GM12801 (cell line): ENCODE results near the gene CNPY3.

ENCODE experiments used
- TF ChIP-seq, protein P1 (sequence below): IDR thresholded peaks from one replicate; pipeline ENCODE4 v1.5.1; 2011; ENCODE audit warnings: control low read depth; ENCODE audit not compliant: insufficient read length; ENCODE audit errors: extremely low read depth

Gene CNPY3

DNA sequence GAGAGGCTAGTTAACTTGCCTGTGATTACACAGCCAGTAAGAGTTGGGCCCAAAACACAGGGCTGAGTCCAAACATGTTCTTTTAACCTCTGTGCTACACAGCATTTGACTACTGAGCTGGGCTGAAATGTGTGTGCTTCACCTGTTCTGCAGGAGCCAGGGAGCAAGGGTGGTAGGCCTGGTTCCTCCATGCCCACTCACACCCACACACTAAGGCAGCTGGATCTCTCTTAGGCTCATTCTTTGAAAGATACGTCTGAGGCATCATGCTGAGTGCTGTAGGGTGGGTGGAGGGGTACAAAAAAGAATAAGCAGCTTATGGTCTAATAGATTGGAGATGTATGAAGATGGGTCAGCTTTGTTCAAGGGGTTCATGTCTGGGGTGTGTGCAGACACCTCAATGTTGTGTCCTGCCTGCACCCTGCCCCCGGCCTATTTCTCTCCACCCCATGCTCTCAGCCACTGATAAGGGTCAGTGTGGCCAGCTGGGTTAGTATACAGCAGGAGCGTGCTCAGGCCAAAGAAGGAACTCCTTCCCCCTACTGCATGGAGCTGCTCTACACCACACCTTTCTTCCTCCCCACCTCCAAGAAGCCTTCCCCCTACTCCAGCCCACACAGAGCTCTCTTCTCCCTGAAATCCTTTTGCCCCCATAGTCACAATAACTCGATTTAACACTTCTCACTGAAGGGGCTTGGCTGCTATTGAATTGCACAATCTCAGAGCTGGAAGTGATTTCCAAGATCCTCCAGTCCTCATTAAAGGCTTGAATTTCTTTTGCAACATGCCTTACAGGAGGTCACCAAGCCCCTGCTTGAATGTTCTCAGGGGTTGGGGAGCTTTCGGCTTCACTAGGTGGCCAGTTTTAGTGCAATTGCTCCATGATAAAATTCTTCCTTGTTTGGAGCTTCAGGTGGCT, 58.5 kb downstream of the CNPY3 start:
- TF ChIP-seq, protein P1, sequence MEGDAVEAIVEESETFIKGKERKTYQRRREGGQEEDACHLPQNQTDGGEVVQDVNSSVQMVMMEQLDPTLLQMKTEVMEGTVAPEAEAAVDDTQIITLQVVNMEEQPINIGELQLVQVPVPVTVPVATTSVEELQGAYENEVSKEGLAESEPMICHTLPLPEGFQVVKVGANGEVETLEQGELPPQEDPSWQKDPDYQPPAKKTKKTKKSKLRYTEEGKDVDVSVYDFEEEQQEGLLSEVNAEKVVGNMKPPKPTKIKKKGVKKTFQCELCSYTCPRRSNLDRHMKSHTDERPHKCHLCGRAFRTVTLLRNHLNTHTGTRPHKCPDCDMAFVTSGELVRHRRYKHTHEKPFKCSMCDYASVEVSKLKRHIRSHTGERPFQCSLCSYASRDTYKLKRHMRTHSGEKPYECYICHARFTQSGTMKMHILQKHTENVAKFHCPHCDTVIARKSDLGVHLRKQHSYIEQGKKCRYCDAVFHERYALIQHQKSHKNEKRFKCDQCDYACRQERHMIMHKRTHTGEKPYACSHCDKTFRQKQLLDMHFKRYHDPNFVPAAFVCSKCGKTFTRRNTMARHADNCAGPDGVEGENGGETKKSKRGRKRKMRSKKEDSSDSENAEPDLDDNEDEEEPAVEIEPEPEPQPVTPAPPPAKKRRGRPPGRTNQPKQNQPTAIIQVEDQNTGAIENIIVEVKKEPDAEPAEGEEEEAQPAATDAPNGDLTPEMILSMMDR = no peak

DNA sequence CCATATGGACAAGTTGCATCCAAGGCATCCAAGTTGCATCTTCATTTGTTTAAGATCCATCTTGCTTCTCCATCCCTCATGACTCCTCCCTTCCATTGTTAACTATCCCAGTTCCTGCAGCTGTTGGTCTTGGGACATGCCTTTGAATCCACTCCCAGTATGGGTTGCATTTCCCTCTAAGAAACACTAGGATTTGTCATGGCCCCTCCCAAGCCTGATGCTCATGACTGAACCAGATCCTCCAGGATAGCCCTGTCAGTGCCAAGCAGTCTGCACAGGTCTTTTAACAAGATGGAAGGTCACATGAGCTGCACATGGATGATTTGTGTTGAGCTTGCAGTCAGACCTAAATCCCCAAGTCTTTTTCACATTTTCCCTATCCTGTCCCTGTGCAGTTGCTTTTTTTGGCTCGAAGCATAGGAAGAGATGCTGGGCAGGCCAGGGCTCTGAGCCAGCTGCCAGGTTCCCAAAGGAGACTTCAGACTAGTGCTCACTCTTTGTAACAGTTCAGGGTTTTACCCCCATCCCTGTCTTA, 59.3 kb downstream of the CNPY3 start:
- TF ChIP-seq, protein P1 = no peak
